WTC11 (cell line): ENCODE results near the gene ISL1.

ENCODE experiments used
- CREM ChIP-seq: sonication (generic); formaldehyde crosslinking; IDR thresholded peaks from 2 replicates; pipeline ENCODE4 v1.8.1; 2022; ENCODE audit warnings: mild to moderate bottlenecking, missing genetic modification reagents, moderate library complexity
- SMAD3 ChIP-seq: sonication (generic); formaldehyde crosslinking; IDR thresholded peaks from 2 replicates; pipeline ENCODE4 v1.8.0; 2022; ENCODE audit warnings: missing genetic modification reagents, mild to moderate bottlenecking, borderline replicate concordance
- ZNF121 ChIP-seq: sonication (generic); formaldehyde crosslinking; IDR thresholded peaks from 2 replicates; pipeline ENCODE4 v1.8.0; 2023; ENCODE audit warnings: missing genetic modification reagents
- TF ChIP-seq, protein P1 (sequence below): sonication (generic); formaldehyde crosslinking; conservative IDR thresholded peaks from 2 replicates; pipeline ENCODE4 v1.8.1; 2022; ENCODE audit warnings: mild to moderate bottlenecking, missing genetic modification reagents
- TF ChIP-seq, protein P2 (sequence below): sonication (generic); formaldehyde crosslinking; IDR thresholded peaks from 2 replicates; pipeline ENCODE4 v1.8.1; 2022; ENCODE audit warnings: mild to moderate bottlenecking, missing genetic modification reagents, moderate library complexity, borderline replicate concordance
- TF ChIP-seq, protein P3 (sequence below): fragments of 200-600 bp; IDR thresholded peaks from 2 replicates; pipeline ENCODE4 v1.8.0; 2022; ENCODE audit warnings: antibody characterized with exemption
- TF ChIP-seq, protein P4 (sequence below): sonication (generic); formaldehyde crosslinking; IDR thresholded peaks from 2 replicates; pipeline ENCODE4 v1.8.1; 2023; ENCODE audit warnings: mild to moderate bottlenecking, missing genetic modification reagents, moderate library complexity

DNA sequence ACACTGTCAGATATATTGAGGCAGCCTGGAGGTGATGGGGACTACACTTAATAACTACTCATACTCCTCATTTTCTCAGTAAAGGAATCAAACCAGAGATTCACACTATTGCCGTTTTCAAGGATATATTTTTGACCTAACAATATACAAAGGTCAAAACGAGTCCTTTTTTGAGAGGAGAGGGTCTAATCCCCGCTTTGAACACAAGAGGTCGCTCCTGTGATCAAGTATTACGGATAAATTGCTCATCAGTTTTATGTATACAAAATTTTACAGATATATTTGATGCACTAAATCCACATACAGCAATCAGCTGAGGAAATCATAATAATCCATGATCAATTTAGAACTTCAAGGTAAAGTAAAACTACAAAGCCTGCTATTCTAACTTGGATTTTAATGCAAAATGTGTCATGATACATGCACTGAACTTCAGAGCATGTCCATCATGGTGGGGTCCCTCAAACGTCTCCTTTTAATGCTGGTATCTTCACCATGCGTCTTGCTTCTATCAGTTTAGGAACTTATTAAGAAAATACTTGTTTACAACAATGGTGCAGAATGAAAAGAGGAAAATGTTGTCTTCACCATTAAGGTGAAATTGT lies 2.5 kb upstream of the ISL1 start:
- TF ChIP-seq, protein P1, sequence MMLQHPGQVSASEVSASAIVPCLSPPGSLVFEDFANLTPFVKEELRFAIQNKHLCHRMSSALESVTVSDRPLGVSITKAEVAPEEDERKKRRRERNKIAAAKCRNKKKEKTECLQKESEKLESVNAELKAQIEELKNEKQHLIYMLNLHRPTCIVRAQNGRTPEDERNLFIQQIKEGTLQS (CRISPR knock-in tag): no peak
- TF ChIP-seq, protein P2, sequence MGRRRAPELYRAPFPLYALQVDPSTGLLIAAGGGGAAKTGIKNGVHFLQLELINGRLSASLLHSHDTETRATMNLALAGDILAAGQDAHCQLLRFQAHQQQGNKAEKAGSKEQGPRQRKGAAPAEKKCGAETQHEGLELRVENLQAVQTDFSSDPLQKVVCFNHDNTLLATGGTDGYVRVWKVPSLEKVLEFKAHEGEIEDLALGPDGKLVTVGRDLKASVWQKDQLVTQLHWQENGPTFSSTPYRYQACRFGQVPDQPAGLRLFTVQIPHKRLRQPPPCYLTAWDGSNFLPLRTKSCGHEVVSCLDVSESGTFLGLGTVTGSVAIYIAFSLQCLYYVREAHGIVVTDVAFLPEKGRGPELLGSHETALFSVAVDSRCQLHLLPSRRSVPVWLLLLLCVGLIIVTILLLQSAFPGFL (CRISPR knock-in tag): no peak
- TF ChIP-seq ZNF121 (no peak), CREM (no peak), SMAD3 (no peak)
- TF ChIP-seq, protein P3, sequence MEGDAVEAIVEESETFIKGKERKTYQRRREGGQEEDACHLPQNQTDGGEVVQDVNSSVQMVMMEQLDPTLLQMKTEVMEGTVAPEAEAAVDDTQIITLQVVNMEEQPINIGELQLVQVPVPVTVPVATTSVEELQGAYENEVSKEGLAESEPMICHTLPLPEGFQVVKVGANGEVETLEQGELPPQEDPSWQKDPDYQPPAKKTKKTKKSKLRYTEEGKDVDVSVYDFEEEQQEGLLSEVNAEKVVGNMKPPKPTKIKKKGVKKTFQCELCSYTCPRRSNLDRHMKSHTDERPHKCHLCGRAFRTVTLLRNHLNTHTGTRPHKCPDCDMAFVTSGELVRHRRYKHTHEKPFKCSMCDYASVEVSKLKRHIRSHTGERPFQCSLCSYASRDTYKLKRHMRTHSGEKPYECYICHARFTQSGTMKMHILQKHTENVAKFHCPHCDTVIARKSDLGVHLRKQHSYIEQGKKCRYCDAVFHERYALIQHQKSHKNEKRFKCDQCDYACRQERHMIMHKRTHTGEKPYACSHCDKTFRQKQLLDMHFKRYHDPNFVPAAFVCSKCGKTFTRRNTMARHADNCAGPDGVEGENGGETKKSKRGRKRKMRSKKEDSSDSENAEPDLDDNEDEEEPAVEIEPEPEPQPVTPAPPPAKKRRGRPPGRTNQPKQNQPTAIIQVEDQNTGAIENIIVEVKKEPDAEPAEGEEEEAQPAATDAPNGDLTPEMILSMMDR: peak; percentile 39
- TF ChIP-seq, protein P4, sequence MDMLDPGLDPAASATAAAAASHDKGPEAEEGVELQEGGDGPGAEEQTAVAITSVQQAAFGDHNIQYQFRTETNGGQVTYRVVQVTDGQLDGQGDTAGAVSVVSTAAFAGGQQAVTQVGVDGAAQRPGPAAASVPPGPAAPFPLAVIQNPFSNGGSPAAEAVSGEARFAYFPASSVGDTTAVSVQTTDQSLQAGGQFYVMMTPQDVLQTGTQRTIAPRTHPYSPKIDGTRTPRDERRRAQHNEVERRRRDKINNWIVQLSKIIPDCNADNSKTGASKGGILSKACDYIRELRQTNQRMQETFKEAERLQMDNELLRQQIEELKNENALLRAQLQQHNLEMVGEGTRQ (CRISPR knock-in tag): no peak
